ENCODE results near the gene BTRC. TPM values are rescaled to one million over a fixed set of nuclear protein-coding genes. Genes with fewer than 3 reads are reported as not detected.

BTRC gene
- total RNA-seq, 1 donor from 2014 or later = 13.7 TPM

DNA sequence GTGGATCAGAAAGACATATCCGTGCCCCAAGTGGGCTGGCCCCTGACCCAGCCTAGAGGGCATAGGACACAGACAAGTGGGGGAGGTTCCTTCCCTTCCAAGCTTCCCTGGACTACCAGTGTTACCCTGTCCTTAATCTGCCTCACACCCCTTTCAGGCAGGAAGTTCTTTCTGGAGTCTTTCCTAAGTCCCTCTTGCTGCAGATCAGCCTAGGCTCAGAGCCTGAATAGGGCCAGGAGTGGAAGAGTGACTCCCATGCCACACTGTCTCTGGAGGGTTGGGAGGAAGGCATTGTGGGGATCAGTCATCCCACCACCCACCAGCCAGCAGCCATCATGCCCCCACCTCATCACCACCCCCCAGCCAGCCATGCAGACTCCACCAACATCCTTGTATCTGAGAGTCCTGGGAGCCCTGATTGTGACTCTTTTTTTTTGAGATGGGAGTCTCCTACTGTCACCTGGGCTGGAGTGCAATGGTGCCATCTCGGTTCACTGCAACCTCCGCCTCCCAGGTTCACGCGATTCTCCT, 211.5 kb downstream of the BTRC start:
- intact Hi-C loops (cut with micrococcal nuclease) = no loop called here

GRCh38 chr10:101565936-101566332, 212.0 kb downstream of the BTRC start:
- intact Hi-C loops (cut with micrococcal nuclease) = no loop called here

DNA sequence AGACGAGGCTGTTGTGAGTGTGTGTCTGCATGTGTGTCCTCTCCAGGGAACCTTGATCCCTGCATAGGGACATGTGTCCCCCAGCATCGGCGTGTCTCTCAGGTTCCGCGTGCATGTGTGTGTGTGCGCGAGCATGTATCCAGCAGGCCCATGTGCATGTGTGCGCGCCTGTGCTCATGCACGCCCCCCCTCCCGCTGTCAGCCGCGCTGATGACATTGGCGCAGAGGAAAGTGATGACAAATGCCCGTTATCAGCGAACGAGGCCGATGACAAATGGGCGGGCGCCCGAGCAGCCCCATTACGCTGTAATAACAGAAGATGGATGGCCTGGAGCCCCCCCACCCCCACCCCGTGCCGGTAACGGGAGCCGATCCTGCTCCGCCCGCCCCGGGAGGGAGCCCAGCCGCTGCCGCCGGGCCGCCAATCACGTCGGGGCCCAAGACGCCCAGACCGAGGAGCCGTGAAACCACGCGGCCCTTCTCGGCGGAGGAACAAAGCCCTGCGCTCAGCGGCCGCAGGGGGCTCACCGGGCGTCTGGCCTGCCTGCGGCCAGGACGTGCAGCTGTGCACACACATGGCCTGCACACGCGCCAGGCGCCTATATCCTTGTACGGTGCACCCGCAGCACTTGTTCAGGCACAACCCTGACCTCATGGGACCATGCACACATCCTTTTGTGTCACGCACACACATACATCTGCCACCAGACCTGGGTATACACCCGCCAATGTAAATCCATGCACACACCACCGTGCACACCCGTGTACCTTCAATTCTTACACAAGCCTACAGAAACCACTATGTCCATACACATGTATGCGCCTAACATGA, 212.6 kb downstream of the BTRC start:
- intact Hi-C loops (cut with micrococcal nuclease) = no loop called here

GRCh38 chr10:101567165-101568006, 213.4 kb downstream of the BTRC start:
- intact Hi-C loops (cut with micrococcal nuclease) = no loop called here

- intact Hi-C loops (cut with micrococcal nuclease) = no loop called here
Measured at GRCh38 chr10:101568054-101568745, 214.2 kb downstream of the BTRC start.

GRCh38 chr10:101569323-101569621, 215.3 kb downstream of the BTRC start:
- intact Hi-C loops (cut with micrococcal nuclease) = no loop called here

DNA sequence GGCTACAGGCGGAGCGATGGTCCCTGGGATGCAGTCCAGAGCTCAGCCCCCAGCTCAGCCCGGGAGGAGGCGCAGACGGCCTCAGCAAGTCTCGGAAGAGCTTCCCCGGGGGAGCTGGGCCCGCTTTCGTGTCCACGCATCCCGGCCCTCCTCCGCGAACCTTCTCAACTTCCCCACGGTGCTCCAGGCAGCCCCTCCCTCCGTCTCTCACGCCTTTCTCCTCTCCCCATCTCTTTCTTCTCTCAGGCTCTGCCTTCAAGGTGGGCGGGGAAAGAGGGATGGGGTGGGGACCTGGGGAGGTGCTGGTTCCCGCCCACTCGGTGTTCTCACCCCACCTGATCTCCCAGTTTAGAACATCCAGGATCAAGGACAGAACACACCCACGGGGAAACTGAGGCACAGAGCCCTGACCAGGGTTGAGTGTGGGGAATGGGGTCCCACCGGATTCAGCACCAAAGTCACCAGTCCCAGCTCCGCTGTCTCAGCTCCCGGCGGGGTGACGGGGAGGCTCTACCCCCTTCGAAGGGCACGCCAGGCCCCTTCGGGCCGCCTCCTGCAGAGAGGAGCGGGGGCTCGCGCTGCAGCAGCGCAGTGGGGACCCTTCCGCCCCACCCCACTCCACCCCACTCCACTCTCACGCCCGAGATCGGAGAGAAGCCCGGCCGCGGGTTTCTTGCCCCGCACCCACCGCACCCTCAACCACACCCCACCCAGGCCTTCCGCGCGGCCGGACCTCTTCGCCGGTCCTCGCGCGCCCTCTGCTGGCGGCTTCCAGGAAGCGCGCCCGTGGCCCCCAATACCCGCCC, 215.9 kb downstream of the BTRC start:
- intact Hi-C loops (cut with micrococcal nuclease) = loop anchor here (1.0 to 5.0 kb wide), 4 partner anchors 33 to 408 kb away; no protein-coding TSS in a partner anchor

DNA sequence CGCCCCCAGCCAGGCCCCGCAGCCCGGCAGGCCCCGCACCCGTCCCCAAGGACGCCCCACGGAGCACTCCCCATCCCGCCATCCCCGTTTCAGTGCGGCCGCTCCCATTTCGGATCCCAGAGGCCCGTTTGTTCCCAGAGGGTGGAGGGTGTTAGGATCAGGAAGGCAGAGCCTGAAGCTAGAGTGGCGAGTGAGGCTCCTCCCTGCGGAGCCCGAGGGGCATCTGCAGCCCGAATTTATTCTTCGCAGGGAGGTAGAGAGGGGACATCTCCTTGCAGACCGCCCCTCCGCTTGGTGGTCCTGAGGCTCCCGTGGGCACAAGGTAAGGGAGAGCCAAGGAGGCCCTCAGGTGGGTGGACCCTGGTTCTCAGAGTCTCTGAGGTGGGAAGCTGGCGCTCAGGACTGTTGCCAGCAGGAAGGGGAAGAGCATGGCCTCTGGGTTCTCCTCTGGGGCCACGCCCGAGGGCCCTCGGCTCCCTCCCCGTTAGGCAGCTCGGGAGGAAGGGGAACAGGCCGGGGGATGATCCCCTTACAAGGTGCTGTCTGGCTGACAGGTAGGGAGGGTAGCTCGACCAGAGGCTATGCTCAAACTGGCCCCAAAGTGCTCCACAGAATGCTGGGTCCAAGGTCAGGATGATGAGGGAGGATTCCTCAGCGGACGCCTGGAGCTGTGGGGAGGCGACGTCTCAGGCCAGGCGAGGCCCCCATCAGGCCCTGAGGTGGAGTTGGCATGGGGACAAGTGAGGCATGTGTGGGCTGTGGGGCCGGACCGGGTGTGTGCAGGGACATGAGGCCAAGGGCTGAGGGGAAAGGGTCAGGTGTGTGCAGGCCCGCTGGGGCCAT, 216.7 kb downstream of the BTRC start:
- intact Hi-C loops (cut with micrococcal nuclease) = loop anchor here (1.0 to 5.0 kb wide), 4 partner anchors 34 to 408 kb away; no protein-coding TSS in a partner anchor

DNA sequence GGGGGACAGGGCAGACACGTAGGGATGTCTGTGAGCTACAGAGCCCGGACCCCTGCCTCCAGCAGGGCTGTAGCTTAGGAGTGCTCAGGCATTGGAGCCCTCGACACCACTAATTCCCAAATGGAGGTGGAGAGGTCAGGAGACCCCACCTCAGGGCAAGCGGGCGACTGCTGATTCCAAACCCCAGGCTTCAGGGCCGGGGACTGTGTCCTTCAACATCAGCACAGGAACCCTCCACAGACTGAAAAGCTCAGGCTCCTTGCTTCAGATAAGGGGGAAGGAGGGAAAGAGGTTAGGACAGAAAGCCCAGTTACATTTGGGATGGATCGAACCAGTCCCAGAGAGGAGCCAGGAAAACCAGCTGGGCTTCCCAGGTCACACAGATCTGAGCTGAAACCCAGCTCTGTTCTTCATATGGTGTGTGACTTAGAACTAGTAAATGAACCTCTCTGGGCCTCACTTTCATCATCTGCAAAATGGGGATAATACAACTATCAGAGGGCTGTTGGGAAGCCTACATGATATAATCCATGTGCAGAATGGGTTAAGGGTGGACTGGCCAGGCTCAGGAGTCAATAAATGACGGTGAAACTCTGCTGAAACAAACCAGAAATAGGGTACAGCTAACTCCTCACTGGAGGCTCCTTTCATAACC, 217.4 kb downstream of the BTRC start:
- intact Hi-C loops (cut with micrococcal nuclease) = loop anchor here (2.0 to 5.0 kb wide), 3 partner anchors 35 to 409 kb away; no protein-coding TSS in a partner anchor

DNA sequence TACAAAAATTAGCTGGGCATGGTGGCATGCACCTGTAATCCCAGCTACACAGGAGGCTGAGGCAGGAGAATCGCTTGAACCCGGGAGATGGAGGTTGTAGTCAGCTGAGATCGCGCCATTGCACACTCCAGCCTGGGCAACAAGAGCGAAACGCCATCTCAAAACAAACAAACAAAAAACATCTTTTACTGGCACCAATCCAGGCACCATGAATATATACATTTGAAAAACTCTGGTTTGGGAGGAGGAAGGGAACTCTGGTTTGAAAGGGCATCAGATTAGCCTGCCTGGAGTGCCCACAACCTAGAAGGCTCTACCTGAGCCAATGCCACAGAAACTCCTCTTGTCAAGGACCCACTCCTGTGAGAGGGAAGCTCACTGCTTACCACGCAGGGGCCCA, 218.2 kb downstream of the BTRC start:
- intact Hi-C loops (cut with micrococcal nuclease) = loop anchor here (5.0 kb wide), 1 partner anchor 410 kb away; no protein-coding TSS in a partner anchor

GRCh38 chr10:101572785-101573184, 218.8 kb downstream of the BTRC start:
- intact Hi-C loops (cut with micrococcal nuclease) = loop anchor here (5.0 kb wide), 1 partner anchor 410 kb away; no protein-coding TSS in a partner anchor

DNA sequence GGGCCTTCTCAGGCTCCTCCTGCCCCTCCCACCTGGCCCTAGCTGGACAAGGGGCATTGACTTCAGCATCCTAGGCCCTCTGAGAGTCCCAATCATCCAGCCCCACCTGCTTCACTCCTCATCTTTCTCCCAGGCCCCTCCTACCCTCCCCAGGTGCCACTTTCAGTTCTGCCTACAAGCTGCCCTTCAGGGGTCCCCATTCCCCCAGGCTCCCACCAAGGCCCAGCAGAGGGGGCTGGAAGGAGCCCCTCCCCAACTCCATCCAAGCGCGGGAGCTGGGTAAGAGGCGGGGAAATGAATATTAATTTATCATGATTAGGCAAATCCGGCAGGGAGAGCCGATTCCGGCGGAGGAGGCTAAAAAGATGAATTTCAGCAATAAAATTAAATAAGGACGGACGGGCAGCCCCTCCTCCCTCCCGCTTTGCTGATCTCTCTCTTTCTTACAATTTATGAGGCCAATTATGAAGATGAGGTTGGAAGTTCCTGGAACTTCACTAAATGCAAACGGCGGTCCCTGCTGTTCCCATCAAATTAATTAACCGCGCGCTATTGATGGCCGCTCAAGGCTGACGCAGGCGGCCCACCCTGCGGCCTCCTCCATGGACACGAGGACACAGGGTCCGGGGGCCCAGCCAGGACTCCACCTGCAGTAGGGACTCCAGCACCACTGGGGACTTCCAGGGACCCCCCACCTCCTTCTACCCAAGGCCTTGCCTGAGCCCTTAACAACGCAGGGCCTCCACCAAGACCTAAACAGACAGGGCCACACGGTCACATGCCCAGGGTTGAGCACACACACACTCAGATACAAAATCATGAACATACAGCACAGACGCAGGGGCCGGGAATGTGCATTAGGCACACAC, 220.2 kb downstream of the BTRC start:
- intact Hi-C loops (cut with micrococcal nuclease) = loop anchor here (5.0 kb wide), 1 partner anchor 412 kb away; no protein-coding TSS in a partner anchor

DNA sequence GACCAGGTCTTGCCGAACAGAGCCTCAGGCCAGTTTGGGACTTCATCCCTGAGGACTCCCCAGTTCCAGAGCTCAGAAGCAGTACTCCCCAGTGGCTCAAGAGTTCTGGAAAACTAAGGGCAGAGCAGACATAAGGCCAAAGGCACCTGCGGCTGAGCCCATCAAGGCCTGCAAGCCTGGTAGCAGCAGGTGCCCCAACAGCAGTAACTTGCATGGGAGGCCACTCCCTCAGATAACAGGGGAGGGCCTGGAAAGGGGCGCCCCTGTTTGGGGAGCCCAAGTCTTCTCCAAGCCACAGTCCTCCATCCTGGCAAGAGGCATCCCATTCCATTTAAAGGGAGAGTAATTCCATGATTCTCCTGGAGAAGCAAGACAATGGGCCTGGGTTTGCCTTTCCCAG, 221.1 kb downstream of the BTRC start:
- intact Hi-C loops (cut with micrococcal nuclease) = no loop called here

DNA sequence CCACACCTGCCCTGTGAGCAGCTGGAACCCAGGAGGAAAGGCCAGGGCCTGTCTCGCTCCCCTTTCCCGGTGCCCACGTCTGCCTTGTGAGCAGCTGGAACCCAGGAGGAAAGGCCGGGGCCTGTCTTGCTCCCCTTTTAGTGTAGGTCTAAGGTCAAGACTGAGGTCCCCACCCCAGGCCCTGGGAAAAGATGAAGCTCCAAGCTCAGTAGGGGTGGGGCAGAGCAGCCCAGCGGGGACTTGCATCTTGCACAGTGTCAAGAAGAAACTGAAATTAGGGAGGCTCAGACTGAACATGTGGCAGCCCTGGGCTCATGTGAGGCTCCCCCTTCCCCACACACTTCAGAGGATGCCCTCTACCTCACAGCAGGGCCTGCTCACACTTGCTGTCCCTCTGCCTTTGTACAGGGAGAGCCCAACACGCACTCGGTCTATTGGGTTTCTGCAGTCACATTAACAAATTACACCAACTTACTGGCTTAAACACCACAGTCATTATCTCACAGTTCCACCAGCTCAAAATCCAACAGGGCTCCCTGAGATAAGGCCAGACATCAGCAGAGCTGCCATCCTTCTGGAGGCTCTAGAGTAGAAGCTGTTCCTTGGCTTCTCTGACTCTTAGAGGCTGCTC, 221.7 kb downstream of the BTRC start:
- intact Hi-C loops (cut with micrococcal nuclease) = no loop called here

DNA sequence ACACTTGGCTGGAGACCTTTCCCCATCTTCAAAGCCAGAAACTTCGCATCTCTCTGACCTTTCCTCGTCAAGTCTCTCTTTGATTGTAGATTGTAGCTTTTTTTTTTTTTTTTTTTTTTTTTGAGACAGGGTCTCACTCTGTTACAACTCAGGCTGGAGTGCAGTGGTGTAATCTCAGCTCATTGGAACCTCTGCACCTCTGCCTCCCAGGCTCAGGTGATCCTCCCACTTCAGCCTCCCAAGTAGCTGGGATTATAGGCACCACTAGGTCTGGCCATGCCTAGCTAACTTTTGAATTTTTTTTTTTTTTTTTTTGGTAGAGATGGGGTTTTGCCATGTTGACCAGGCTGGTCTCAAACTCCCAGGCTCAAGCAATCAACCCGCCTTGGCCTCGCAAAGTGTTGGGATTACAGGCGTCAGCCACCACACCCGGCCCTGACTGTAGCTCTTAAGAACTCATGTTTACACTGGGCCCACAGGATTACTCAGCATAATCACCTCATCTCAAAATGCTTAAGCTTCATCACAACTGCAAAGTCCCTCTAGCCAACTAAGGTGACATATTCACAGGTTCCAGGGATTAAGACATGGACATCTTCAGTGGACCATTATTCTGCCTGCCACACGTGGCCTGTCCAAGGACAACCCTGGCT, 222.4 kb downstream of the BTRC start:
- intact Hi-C loops (cut with micrococcal nuclease) = no loop called here

- intact Hi-C loops (cut with micrococcal nuclease) = no loop called here
Measured at GRCh38 chr10:101577121-101577871, 223.3 kb downstream of the BTRC start.
